HG02981 (cell line): ENCODE measurements around the gene RELL1.
A peak's percentile ranks its signal among the peaks of the same experiment; 100 is the strongest.

Experiments
- ATAC-seq: cut with Tn5 transposase; IDR thresholded peaks from one replicate; pipeline ENCODE4 v1.9.1; 2021; ENCODE audit warnings: mild to moderate bottlenecking, moderate library complexity; ENCODE audit not compliant: unreplicated experiment

The RELL1 gene

GRCh38 chr4:37604461-37604860, 81.7 kb downstream of the RELL1 start:
- ATAC-seq: no peak

DNA sequence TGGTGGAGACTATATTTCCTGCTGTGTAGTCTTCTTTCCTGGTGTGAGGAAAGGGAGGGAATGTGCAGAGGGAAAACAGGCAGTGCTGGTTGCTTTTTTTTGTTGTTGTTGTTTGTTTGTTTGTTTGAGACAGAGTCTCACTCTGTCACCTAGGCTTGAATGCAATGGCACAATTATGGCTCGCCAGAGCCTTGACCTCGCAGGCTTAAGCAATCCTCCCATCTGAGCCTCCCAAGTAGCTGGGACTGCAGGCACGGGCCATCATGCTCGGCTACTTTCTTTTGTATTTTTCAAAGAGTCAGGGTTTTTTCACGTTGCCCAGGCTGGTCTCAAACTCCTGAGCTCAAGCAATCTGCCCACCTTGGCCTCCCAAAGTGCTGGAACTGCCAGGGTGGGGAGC, 82.5 kb downstream of the RELL1 start:
- no peak for ATAC-seq

GRCh38 chr4:37603070-37603468, 83.1 kb downstream of the RELL1 start:
- ATAC-seq: peak; percentile 64

- no peak for ATAC-seq
Observed at GRCh38 chr4:37602454-37603069, 83.6 kb downstream of the RELL1 start.

DNA sequence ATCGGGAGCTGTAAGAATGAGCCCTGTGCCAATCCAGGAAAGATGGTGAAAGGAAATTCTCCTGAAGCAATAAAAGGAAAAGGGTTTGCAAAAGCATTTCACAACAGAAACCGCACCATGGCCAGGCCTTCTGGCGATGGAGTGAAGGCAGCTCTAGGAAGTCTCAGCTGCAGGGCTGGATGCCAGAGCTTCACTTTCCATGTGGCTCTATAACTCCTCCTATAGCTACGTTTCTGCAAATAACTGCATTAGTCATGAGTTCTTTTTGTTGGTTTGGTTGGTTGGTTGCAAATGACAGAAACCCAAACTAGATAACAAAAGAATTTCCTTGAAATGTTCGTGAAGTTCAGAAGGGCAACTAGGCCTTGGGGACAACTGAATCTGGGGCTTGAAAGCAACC, 84.6 kb downstream of the RELL1 start:
- ATAC-seq: no peak

DNA sequence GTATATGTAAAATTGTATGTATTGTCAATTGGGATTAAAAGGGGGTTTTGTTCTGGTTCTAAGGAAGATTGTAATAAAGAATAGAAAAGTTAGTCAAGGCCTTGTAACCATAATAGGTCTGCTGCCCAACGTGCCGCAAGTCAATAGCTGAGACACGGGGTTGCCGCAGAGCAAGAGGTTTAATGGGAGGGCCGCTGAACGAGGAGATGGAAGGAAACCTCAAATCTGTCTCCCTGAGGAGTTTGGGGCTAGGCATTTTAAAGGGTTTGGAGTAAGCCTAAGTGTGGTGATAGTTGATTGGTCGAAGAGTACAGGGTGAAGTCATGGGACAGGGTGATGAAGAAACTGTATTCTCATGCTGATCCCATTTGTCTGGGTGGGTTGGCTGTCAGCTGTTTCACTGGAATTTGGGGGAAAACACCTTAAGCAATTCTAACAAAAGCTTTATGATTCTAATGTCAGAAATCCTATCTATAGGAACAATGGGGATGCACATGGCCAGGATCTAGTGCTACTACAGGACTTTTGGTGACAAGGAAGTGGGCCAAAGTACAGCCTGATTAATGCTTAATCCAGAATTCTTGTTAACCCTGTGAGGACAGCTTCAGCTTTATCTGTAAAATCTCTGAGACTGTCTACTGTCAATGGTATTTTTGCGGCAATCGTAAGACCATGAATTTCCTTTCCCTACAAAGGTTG, 86.9 kb downstream of the RELL1 start:
- ATAC-seq: no peak

DNA sequence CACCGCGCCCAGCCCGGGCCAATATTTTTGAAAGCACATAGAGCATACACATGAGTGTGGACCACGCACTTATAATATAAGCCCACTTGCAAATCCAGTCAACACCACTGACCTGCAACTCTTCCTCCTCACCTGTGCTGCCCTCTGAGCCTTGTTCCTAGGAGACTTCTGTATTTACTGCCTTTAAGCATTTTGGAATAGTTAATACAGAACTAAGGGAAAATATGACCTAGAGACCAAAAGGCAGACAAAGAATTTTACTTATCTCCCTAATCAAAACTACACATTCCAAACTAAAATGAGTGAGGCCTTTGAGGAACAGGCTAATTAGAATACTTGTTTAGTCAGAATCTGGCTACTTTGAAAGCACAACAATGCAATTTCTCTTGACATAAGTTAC, 89.1 kb downstream of the RELL1 start:
- no peak for ATAC-seq

DNA sequence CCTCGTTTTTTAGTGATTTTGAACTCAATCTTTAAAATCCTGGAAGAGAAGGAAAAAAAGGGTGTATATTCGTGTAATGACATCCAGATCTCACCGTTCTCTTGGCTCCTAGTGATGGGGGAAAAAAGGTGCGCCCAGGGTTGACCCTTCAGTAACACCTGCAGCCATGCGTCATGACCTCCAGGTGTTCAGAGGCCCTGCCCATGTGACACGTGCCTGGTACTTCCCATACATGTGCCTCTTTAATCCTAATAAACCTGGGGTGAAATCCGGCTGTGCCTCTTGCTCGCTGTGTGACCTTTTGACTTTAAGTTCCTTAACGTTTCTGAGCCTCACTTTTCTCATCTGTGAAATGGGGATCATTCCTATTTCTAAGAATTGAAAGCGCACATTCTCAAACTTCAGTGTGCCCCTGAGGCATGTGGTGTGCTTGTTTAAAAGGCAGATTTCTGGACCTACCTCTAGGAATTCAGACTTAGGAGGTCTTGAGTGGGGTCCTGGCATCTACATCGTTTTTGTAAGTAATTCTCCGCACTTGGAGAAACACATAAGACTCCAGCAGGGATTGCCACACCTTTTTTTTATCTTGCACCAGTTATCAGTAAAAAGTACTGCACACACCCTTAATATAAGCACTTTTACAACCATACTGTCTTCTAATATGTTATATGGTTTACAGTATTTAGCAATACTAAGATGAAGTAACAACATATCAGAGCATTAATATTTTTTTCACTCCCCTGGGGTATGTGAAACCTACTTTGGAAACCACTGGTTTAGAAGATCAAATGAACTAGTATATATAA, 90.1 kb downstream of the RELL1 start:
- ATAC-seq: no peak

DNA sequence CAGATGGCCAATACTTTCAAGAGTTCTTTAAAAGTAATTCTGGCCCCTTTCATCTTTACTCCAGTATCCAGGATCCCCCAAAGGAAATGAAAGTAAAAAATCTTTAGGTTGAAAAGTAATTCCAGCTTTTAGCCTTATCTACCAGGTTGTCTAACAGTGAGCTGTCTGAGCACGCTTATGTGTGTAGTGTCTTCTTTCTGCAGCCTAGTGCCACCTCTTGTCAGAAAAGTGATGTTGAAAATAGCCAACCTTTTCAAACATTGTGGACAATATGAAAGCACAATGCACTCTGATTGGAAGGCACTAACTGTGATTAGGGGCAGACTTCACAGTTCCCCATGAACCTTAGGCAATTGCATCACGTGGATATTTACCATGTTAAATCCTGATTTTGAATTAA, 92.1 kb downstream of the RELL1 start:
- no peak for ATAC-seq

GRCh38 chr4:37591349-37591748, 94.8 kb downstream of the RELL1 start:
- no peak for ATAC-seq

DNA sequence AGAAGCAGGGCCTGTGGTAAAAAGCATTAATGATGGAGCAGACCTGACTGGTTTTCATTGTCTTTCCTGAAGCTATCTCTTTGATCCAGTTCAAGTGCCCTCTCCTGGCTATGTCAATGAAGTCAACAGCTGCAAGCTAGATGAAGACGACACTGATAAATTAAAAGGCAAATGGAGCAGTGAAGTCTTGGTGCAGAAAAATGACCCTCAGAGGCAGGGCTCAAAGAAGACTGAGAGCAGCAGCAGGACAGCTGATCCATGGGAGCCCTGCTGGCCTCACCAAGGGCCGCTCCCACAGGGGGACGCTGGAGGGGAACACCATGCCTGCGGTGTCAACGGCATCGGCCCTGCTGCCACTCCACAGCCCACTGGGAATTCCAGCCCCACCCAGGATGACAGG, 96.2 kb downstream of the RELL1 start:
- ATAC-seq: no peak

- ATAC-seq: no peak
Observed at GRCh38 chr4:37588150-37588549, 98.0 kb downstream of the RELL1 start.

- ATAC-seq: no peak
Observed at GRCh38 chr4:37586194-37586593, 100.0 kb downstream of the RELL1 start.

GRCh38 chr4:37584493-37585060, 101.6 kb downstream of the RELL1 start:
- no peak for ATAC-seq

GRCh38 chr4:37584071-37584470, 102.1 kb downstream of the RELL1 start:
- no peak for ATAC-seq

DNA sequence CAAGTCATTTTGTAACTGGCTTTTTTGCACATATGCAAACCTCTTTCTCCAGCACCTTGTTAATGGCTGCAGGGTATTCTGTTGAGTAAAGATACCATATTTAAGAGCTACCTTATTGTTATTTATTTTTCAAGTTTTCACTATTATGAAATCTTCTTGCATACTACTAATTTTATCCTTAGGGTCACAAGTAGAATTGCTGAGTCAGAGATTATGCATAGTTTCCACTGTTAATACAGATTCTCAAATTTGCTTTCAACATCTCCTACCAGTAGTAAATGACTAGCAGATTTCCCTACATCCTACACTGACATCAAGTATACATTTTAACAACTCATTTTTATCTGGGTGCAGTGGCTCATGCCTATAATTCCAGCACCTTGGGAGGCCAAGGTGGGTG, 112.6 kb downstream of the RELL1 start:
- ATAC-seq: no peak

- ATAC-seq: no peak
Observed at GRCh38 chr4:37568489-37568888, 117.7 kb downstream of the RELL1 start.

GRCh38 chr4:37567836-37568235, 118.3 kb downstream of the RELL1 start:
- ATAC-seq: no peak

GRCh38 chr4:37562592-37562991, 123.6 kb downstream of the RELL1 start:
- no peak for ATAC-seq

DNA sequence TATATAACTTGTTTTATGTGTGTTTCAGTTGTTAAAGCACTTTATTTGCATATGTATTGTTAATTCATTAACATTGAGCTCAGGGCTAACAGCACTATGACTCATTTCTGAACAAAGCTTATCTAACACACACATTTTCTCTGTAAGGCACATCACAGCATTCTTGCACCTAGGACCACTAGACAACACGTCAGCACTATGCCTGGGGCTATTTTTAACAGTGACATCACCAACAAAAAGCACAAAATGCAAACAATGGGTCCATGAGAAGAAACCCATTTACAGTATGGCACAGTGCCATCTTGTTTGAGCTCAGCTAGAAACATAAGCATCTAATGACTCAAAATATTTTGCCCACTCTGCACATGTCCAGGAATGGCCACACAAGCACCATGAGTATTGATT, 124.4 kb downstream of the RELL1 start:
- peak; percentile 98 for ATAC-seq

DNA sequence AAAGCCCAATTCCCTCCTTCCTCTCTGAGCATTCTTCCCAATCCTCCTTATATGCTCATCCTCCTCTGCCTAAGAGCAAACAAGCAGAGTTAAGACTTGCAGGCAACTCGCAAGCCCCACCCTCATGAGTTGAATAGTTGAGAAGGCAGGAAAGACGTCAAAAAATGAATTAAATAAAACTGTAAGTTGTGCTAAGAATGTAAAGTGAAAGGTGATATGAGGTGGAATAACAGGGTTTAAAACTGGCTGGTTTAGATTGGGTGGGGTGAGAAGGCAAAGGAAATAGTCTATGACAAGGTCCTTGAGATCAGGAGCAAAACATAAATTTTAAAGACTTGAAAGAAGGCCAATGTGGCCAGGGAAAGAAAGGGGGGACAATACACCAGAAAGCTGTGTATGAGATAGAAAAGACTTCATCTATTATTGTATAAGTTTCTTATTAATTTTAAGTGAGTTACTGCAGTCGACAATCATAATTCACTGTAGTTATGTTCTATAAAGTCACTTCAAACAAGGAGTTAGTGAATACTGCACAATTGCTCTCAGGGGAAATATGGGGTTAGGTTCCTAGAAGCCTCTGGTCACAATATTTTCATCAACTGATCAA, 124.9 kb downstream of the RELL1 start:
- ATAC-seq: no peak
